ENCODE data around the gene PPP1R12B. TPM values are rescaled to one million over a fixed set of nuclear protein-coding genes. Genes with fewer than 3 reads are reported as not detected.
"Not testable (repeated sequence)": the region's sequence is repeated elsewhere in the genome, so short reads cannot be mapped to it uniquely, and the experiment has no call there.

The PPP1R12B gene
- total RNA-seq, 1 donor from 2014 or later: 12.8 TPM

DNA sequence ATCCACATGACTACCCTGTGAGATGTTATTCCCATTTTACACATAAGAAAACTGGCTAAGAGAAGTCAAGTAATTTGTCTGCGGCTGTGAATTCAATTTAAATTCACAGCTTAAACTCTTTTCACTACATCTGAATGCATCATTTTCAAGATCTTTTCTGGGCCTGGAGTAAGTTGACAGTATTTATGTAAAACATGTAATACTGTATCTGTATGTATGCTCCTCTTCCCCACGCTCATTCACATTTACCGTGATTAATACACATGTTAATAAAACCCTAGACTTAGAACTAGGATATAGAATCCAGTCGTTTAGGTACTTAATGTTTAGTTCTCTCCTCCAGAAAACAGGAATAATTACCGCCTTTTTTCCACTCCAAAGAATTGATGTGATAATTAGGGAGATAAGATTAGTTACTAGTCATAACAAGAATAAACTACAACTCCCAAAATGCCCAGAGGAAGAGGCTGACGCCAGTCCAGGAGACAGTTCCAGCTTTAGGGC lies 442 bp upstream of the PPP1R12B start:
- ATAC-seq: no peak

DNA sequence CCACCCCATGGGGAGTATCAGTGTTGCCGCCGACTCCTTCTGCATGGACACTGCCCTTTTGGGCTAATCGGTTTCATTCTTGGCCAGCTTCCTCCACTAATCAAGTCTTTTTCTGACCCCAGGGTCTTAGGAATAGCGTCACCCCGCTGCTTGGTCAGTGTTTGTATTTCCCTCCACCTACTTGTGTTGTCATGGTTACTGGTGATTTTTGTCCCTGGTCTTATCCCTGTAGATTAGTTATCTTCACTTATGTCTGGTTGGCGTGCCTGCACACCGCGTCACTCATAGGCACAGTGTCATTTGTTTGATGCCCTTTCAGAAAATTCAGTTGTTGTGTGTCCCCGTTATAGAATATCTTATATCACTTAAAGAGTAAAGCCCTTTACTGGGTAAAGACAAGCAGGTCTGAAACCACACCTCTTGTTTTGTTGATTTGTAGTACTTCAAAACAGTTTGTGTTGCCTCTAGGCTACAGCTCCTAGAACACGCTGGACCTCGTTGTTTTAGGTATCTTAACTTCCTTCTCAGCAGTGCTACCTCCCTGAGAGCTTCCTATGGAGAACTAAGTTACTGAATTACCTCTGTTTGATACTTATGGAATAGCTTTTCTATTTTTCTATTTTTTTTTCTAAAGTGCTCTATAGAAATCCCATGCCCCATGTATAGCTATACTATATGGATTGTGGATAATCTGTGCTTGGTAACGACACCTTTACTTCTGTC lies 868 bp downstream of the PPP1R12B start:
- peak; percentile 1 for ATAC-seq

DNA sequence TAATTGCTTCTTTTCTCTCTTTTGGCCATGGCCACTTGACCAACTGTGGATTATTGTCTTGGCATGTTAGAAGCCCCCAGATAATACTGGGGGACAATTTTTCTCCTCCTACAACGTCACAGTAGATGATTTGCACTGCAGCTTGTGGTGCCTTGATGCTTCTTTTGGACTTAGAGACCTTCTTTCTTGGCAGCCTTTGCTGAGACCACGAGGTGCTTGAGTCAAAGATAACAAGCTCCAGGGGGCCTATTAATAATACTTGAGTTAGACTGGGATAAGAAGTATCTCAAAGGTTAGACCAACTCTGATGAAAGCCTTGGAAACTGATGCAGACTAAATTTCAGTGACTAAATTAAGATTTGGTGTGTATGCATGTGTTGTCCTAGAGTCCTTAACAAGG lies 3.2 kb downstream of the PPP1R12B start:
- ATAC-seq: no peak

DNA sequence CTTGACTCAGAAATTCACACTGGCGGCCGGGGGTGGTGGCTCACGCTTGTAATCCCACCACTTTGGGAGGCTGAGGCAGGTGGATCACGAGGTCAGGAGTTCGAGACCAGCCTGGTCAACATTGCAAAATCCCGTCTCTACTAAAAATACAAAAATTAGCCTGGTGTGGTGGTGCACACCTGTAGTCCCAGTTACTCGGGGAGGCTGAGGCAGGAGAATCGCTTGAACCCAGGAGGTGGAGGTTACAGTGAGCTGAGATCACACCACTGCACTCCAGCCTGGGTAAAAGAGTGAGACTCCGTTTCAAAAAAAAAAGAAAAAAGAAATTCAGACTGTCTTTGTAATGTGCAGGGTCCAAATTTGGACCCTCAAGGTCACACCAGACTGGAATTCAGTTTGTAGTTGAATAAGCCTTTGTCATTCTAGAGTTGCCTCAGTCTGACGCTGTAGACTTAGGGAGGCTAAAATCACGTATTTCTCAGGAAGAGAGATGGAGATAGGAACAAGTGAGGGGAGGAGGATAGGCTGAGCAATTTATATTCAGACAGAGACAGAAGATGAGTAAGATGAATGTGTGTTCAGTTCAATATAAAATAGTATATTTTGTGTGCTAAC lies 4.2 kb downstream of the PPP1R12B start:
- ATAC-seq: not testable (repeated sequence)

DNA sequence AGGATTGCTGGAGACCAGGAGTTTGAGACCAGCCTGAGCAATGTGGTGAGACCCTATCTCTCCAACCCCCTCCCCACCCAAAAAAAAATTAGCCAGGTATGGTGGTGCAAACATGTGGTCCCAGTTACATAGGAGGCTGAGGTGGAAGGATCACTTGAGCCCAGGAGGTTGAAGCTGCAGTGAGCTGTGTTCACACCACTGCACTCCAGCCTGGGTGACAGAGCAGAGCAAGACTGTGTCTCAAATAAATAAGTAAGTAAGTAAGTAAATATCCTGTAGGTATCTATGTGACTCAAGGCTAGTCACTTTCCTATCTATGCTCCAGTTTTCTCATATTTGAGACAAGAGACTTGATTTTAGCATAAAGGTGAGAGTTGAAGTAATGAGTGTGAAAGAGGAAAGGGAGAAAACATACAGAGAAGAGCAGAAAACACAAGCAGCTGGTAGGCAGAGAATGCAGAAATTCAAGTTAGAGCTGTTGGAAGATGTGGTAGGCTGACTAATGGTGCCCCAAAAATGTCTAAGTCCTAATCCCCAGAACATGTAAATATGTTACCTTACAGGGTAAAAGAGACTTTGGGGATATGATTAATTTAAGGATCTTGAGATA lies 7.5 kb downstream of the PPP1R12B start:
- peak; percentile 71 for ATAC-seq

DNA sequence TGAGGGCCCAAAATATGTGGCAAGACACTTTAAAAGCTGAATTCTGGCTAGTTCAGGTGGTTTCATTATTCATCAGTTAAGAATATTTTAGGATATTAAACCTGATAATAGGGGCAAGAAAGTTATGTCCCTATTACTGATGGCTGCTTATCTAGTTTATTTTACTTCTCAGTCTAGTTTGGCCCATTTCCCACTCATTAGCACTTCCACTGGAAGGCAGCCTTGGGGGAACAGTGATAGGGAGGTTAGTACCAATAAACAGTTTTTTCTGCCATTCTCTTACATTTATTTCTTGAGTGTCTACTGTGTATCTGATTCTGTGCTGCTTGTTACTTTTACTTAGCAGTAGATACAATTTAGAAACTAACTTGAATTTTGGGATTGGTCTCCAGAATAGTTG lies 9.0 kb downstream of the PPP1R12B start:
- no peak for ATAC-seq

DNA sequence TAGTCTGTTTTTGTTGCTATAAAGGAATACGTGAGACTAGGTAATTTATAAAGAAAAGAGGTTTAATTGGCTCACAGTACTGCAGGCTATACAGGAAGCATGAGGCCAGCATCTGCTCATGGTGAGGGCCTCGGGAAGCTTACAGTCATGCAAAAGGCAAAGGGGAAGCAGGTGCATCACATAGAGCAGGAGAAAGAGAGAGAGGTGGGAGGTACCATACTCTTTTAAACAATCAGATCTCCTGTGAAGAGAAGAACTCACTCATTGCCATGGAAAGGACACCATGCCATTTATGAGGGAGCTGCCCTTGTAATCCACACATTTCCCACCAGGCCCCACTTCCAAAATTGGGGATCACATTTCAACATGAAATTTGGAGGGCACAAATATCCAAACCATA lies 12.7 kb downstream of the PPP1R12B start:
- no peak for ATAC-seq

DNA sequence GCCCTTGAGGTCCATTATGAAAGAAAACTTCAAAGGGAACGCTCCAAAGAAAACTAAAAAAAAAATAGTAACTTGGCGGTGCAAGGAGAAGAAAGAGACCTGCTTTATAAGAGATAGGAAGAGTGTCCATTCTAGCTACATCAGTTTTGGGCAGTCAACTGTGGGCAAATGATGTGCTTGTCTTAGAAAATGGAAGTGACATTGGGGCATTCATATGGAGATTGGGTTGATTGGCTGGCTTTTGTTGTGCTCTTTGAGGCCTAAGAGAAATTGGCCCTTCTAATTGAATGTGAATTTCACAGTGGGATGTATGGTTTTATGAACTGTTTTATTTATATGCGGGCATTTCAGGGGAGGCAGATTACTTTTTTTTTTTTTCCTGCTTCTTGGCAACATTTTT lies 13.2 kb downstream of the PPP1R12B start:
- no peak for ATAC-seq

DNA sequence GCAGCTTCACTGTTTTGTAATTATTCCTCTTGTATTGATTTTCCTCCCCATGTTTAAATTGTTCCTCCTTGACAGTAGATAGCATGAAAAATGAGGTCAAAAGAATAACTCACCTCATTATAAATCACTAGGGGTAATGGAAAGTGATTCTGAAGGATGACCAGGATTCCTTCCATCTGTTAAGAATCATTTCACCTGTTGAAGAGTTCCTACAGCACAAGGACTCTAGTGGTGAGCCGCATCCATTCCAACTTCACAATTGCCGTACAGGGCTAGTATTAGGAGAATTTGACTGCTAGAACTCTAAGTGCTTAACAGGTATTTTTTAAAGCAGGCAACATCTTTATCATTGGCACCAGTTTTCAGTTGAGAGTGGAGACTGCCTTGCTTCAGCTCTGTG lies 13.7 kb downstream of the PPP1R12B start:
- ATAC-seq: no peak

DNA sequence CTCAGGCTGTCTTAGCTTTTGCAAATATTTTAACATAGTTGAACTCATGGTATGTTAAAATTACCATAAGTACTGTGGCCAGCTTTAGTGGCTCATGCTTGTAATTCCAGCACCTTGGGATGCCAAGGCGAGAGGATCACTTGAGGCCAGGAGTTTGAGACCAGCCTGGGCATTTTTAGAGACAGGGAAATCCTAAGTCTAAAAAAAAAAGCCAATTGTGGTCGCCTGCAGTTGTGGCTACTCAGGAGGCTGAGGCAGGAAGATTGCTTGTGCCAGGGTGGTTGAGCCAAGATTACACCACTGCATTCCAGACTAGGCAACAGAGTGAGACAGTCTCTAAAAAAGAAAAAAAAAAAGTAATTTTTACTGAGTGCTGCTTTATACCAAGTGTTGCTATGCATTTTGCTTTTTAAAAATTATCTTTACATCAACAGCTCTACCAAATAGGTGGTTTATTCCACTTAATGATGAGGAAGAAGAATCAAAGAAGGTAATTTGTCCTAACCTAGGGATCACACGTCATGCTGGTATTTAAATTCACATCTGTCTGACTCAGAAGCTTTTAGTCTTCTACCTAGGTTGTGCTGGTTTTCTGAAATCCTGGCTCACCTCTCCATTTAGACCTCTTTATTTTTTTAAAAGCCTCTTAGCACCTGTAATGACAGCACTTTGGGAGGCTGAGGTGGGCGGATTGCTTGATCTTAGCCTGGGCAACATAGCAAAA lies 16.8 kb downstream of the PPP1R12B start:
- ATAC-seq: no peak

DNA sequence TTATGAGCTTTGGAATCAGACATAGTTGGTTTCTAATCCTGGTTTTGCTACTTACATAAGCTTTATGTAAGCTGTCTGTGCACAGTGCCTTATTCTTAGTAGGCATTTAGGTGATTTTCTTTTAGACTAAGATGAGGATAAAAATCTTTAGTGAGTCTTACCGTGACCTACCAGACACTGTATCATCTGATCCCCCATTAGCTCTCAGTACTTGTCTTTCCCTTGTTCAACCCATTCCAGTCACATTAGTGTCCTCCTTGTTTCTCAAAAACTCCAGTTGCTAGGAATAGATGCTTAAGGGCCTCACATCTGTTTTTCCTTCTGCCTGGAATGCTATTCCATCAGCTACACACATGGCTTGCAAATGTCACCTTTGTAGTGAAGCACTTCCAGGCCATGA lies 18.8 kb downstream of the PPP1R12B start:
- no peak for ATAC-seq

DNA sequence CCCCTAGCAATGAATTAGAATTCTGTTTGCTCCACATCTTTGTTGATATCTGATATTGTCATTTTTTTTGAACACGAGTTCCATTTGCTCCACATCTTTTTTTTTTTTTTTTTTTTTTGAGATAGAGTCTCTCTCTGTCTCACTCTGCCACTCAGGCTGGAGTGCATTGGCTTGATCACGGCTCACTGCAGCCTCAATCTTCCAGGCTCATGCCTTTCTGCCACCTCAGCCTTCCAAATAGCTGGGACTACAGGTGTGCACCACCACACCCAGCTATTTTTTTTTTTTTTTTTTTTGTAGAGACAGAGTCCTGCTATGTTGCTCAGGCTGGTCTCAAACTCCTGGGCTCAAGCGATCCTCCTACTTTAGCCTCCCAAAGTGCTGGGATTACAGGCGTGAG lies 22.4 kb downstream of the PPP1R12B start:
- ATAC-seq: not testable (repeated sequence)

DNA sequence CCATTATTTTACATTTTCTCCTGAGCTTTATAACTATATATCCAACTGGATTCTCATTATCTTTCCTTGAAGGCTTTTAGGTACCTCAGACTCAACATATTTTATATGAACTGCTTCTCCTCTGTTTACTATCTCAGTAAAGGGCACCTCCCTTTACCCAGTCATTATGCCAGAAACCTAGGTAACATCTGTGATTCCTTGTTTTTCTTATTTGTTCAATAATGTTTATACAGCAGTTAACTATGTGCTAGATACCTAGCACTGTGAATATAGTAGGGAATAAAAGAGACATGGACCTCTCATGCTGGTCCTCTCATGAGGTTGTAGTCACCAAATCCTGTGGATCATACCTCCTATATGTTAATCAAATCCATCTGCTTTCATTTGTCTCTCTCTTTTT lies 25.6 kb downstream of the PPP1R12B start:
- ATAC-seq: no peak

DNA sequence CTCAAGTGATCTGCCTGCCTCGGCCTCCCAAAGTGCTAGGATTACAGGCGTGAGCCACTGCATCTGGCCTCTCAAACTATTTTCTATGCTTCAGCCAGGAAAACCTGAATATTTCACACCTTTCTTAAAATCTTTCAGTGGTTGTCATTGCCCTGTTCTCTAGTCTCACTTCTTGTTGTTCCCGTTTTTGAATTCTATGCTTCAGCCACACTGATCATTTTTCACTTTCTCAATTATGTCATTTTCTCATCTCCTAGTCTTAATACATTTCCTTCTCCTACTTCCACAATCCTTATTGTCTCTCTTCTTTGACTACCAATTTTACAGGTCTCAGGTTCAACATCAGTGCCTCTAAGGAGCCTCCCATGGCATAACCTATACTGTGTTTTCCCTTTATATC lies 26.7 kb downstream of the PPP1R12B start:
- not testable (repeated sequence) for ATAC-seq

DNA sequence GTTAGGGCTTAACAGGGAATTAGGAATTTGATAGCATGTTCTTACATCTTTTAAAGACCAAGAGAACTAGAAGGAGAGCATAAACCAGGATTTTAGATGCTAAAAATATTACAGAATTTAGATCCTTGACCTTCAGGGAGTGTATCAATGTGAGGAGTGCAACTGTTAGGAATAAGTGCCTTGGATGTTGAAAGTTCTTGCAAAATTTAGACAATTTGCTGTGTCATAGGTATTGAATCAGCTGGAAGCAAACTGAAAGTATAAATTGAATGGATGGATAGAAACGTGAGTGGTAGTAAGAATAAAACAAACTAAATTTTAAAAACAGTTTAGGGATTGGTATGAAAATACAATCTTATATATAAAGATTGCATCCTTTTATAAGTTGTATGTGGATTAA lies 27.7 kb downstream of the PPP1R12B start:
- ATAC-seq: no peak

DNA sequence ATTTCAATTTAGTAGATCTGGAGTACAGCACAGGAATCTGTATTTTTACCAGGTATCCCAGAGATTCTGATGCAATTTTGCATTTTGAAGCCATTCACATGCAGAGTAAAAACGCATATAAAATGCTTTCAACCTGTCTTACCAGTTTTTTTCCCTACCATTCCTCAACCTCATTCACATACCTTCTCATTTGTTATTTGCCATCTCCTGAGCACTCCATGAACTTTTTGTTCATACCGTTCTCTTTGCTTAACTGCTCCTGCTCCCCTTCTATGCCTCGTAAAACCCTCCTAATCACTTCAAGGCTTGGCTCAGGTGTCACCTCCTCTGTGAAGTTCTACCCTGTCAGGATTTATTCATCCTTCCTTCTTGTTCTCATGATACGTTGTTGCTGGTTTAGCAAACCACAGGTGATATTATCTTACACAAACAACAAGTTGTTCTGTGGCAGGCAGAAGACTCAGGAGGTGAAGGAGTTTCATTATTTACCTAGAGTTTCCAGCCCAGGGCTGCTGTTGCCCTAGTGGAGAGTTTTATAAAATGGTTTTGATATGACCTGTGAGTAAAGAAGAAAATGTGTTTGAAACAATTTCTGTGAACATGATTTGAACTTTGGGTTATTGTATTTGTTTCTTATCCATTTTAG lies 31.5 kb downstream of the PPP1R12B start:
- peak; percentile 11 for ATAC-seq

DNA sequence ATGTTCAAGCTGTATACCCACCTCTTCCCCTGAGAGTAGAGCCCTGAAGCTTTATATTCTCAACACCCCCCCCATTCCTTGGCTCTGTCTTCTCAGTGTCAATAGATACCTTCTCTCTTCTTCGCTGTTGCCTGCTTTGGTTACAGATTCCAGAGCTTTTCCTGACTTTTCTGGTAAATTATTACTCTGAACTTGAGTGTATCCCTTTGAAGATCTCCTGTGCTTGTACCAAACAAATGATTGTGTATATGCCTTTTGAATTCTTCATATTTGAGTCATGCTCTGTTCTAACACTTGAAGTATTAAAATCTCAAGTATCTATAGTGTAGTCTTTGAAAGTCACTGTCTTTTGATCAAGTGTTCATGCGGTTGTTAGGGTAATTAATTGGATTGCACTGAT lies 32.0 kb downstream of the PPP1R12B start:
- not testable (repeated sequence) for ATAC-seq

DNA sequence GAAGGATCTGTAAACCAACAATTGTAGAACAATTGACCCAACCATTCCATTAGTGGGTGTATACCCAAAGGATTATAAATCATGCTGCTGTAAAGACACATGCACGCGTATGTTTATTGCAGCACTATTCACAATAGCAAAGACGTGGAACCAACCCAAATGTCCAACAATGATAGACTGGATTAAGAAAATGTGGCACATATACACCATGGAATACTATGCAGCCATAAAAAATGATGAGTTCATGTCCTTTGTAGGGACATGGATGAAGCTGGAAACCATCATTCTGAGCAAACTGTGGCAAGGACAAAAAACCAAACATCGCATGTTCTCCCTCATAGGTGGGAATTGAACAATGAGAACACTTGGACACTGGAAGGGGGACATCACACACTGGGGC lies 33.4 kb downstream of the PPP1R12B start:
- not testable (repeated sequence) for ATAC-seq

DNA sequence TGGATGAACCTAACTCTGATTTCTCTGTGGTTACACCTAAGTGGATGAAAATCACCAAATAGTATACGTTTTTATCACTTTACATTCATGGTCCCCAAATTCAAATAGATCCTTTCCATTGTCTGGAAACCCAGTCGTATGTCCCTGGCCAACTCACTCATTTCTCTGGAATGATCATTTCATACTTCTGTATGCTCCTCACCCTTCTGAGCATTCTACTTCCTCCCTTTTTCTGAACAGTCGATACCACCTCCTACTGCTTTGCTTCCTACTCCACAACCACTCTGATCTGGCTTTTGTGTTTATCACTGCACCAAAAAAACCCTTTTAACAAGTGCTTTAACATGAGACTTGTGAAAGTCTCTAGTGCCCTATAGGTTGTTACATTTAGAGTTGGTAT lies 47.3 kb downstream of the PPP1R12B start:
- not testable (repeated sequence) for ATAC-seq

DNA sequence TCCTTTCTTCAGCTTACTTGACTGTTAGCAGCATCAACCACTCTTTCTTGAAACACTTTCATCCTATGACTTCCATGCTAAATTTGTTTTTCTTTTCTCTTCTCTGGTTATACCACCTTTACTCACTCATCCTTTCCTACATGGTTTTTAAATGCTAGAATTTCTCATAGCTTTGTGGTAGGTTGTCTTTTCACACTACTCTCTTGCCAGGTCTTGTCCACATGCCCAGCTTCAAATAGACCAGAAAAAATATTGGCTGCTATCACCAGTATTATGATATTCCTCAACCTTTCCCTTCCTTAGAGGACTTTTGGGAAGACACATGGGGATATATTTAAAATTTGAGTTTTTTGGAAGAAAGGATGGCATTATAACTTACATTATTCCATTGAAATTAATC lies 48.8 kb downstream of the PPP1R12B start:
- ATAC-seq: no peak

DNA sequence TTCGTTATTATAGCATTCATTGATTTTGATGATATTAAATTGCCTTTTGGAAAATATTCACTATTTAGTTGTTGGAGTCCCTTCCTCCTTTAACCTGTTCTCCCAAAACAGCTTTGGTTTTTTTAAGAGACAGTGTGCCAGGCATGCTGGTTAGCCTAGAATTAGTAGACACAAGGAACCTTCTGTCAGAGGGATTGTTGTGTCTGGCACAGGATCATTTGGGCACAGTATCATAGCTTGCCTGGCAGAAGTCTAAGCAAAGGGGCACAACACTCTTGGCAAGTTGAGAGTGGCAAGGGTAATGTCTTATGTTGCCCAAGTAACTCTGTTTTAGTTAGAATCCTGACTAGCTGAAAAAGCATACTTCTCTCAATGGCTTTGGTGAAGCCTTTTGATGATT lies 49.9 kb downstream of the PPP1R12B start:
- ATAC-seq: not testable (repeated sequence)

DNA sequence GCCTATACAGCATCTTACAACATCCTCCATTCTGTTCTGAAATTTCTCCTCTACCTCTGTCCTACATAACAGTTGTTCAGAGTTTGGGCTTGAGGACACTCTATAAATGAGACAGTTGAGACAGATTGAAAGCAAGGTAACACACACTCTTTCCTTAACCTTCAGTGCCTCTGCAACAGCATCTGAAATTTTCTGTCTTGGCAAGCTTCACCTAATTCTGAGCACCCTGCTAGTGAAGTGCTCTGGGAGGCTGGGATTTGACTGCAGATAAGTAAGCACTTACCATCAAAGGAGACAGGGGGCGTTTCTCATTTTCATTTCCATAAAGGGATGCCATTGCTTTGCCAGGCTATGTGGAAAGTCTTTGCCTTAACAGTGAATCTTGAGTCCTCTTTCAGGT lies 53.3 kb downstream of the PPP1R12B start:
- not testable (repeated sequence) for ATAC-seq

DNA sequence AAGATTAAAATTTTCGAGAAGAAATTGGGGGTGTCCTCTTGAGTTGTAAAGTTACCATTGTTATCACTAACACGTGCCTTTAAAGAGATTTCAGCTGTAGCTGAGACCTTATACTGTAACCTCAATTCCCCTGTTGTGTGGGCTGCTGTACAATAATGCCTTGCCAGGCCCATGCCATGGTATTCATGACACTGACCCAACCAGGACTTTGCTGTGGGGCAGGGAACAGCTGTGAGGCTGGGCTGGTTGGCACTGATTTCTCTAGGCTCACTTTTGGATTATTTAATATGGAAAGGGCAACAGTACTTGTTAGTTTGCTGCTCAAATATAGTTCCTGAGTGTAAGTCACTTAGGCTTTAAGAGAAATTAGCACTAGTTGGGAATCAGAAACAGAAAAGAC lies 54.9 kb downstream of the PPP1R12B start:
- not testable (repeated sequence) for ATAC-seq

All from esophagus mucosa (tissue), 1 donor.